GM12878 (cell line): ENCODE data around the gene PTPRN2. TPM values are rescaled to one million over a fixed set of nuclear protein-coding genes. Genes with fewer than 3 reads are reported as not detected.

Source experiments
- ATAC-seq: fragments of 200-7000 bp; cut with Tn5 transposase; 3 replicates; pipeline ENCODE4 v1.9.1; 2020; ENCODE audit warnings: mild to moderate bottlenecking, moderate library complexity
- BruUV-seq: library from RNA; stranded (reverse); fragments of 400-500 nt; replicated peaks from 2 replicates; lab custom pipeline; 2021; lab: Mats Ljungman, UMichigan
- CTCF ChIA-PET: fragments of 300-600 bp; sonication (Branson Sonifier 250); formaldehyde crosslinking; extraction: SDS; loops from one replicate; lab custom pipeline; 2021; ENCODE audit warnings: inconsistent platforms; lab: Yijun Ruan, JAX
- POLR2A ChIA-PET: fragments of 350-600 bp; formaldehyde crosslinking; extraction: SDS; loops from one replicate; lab custom pipeline; 2021; ENCODE audit warnings: inconsistent platforms; lab: Charles Lee
- RAD21 ChIA-PET: fragments of 300-600 bp; sonication (Branson Sonifier 250); formaldehyde crosslinking; loops from one replicate; lab custom pipeline; 2023; ENCODE audit warnings: antibody characterized with exemption; ENCODE audit not compliant: unreplicated experiment; lab: Charles Lee
- SMC1A ChIA-PET: fragments of 300-600 bp; sonication (Branson Sonifier 250); formaldehyde crosslinking; loops from one replicate; lab custom pipeline; 2023; ENCODE audit not compliant: unreplicated experiment, uncharacterized antibody; lab: Charles Lee
- DNase-seq: peaks from one replicate; pipeline ENCODE4 v3.0.0-alpha.2; 2011; ENCODE audit warnings: low read depth, low spot score
- FAIRE-seq: peaks from 3 replicates; lab custom pipeline; 2011; peaks lifted over from hg19 to GRCh38; lab: Jason Lieb, UNC
- H2AFZ ChIP-seq: 2 replicates; pipeline ENCODE4 v1.6.0; 2011; ENCODE audit warnings: low read depth, low read length, control low read depth; ENCODE audit not compliant: control insufficient read depth
- H3K27ac ChIP-seq: 2 replicates; pipeline ENCODE4 v1.5.1; 2011; ENCODE audit warnings: control low read depth; ENCODE audit not compliant: control insufficient read depth, insufficient read depth
- H3K27me3 ChIP-seq, 2 experiments: replicated peaks in 1 of 2; 2 replicates each; pipeline versions ENCODE4 v1.6.0 to v1.6.1; 2011; ENCODE audit warnings: low read length in 1 of 2; ENCODE audit not compliant: control insufficient read depth in 2 of 2, insufficient read depth in 2 of 2
- H3K36me3 ChIP-seq, 2 experiments: 2 replicates each; pipeline ENCODE4 v1.5.1; 2011; ENCODE audit warnings: low read length in 1 of 2; ENCODE audit not compliant: control insufficient read depth in 2 of 2, insufficient read depth in 2 of 2
- H3K4me1 ChIP-seq: 2 replicates; pipeline ENCODE4 v1.6.1; 2011; ENCODE audit warnings: mild to moderate bottlenecking, low read length, moderate library complexity, mixed read lengths; ENCODE audit not compliant: control insufficient read depth, insufficient read depth
- H3K4me2 ChIP-seq: 2 replicates; pipeline ENCODE4 v1.6.0; 2011; ENCODE audit warnings: control low read depth; ENCODE audit not compliant: control insufficient read depth, insufficient read depth
- H3K4me3 ChIP-seq: fragments of 200-600 bp; sonication (generic); 2 replicates; pipeline ENCODE4 v1.5.1; 2016
- H3K79me2 ChIP-seq: 2 replicates; pipeline ENCODE4 v1.6.0; 2011; ENCODE audit warnings: low read length; ENCODE audit not compliant: control insufficient read depth, insufficient read depth
- H3K9ac ChIP-seq: 2 replicates; pipeline ENCODE4 v1.8.0; 2011; ENCODE audit warnings: low read length, control low read depth, mixed read lengths; ENCODE audit not compliant: control insufficient read depth, insufficient read depth
- H3K9me3 ChIP-seq: replicated peaks from 3 replicates; pipeline ENCODE4 v1.5.1; 2011; ENCODE audit warnings: mild to moderate bottlenecking, low read length; ENCODE audit not compliant: control insufficient read depth, insufficient read depth
- H4K20me1 ChIP-seq: 2 replicates; pipeline ENCODE4 v1.6.0; 2011; ENCODE audit not compliant: control insufficient read depth, insufficient read depth
- ATF2 ChIP-seq: IDR thresholded peaks from 2 replicates; pipeline ENCODE4 v1.6.1; 2012; ENCODE audit warnings: low read length, inconsistent platforms
- BRCA1 ChIP-seq: IDR thresholded peaks from 2 replicates; pipeline ENCODE4 v1.6.1; 2011; ENCODE audit warnings: low read depth, low read length, improper control_type of control experiment
- EP300 ChIP-seq, 2 experiments: fragments of 150-350 bp in 1 of 2; IDR thresholded peaks; 2 replicates each; pipeline ENCODE4 v1.6.1; 2011 to 2012; ENCODE audit warnings: low read depth in 2 of 2, low read length in 2 of 2, borderline replicate concordance in 1 of 2, improper control_type of control experiment in 1 of 2, inconsistent platforms in 1 of 2; ENCODE audit not compliant: control insufficient read depth in 1 of 2
- LARP7 ChIP-seq: fragments of 450-650 bp; IDR thresholded peaks from 2 replicates; pipeline ENCODE4 v1.6.1; 2017; ENCODE audit warnings: mild to moderate bottlenecking
- NR2F1 ChIP-seq: fragments of 450-650 bp; conservative IDR thresholded peaks from 2 replicates; pipeline ENCODE4 v1.6.1; 2017; ENCODE audit warnings: mild to moderate bottlenecking
- SPI1 ChIP-seq: IDR thresholded peaks from 2 replicates; pipeline ENCODE4 v1.6.1; 2011; ENCODE audit warnings: low read depth, mild to moderate bottlenecking, low read length, moderate library complexity, borderline replicate concordance; ENCODE audit not compliant: insufficient read depth
- SREBF1 ChIP-seq: IDR thresholded peaks from 2 replicates; pipeline ENCODE4 v1.6.1; 2012; ENCODE audit warnings: mild to moderate bottlenecking, low read length
- WRNIP1 ChIP-seq: IDR thresholded peaks from 2 replicates; pipeline ENCODE4 v1.6.1; 2011; ENCODE audit warnings: low read depth, low read length, improper control_type of control experiment, borderline replicate concordance
- WGBS: methylation state at CpG from one replicate; pipeline ENCODE4 v1.1.6; 2016; ENCODE audit warnings: low lambda C conversion rate; ENCODE audit not compliant: insufficient replicate concordance, insufficient coverage; ENCODE audit errors: missing lambda C conversion rate; 5-methylcytosine and 5-hydroxymethylcytosine counted together
- in situ Hi-C: fragments of 300-500 bp; cut with MboI; formaldehyde crosslinking; loops from 9 replicates; pipeline ENCODE4 v1.14.3; 2018; ENCODE audit warnings: mixed read lengths
- intact Hi-C: fragments of 100-400 bp; cut with micrococcal nuclease; formaldehyde crosslinking; loops from one replicate; pipeline ENCODE4 v1.14.2; 2022; ENCODE audit not compliant: unreplicated experiment
- polyA plus RNA-seq, 11 experiments: library from polyadenylated mRNA; depleted of rRNA in 4 of 11; unstranded in 6 of 11; stranded (reverse) in 5 of 11; fragments of >200 nt; fragmentation: Nextera tagmentation in 4 of 11; fragmentation: Illumina TruSeq in 1 of 11; extraction: Ambion mirVana in 4 of 11; extraction: Trizol in 1 of 11; gene quantifications; 1 replicate in 1 of 11; 2 replicates in 10 of 11; pipeline versions ENCODE4 v1.2.1 to v1.2.3, GENCODE V29; 2011 to 2016; ENCODE audit warnings: inconsistent platforms in 2 of 11, missing spikeins in 2 of 11, low read depth in 1 of 11
- total RNA-seq, 4 experiments: library from RNA; depleted of rRNA in 3 of 4; stranded (reverse); fragments of >200 nt in 3 of 4; fragmentation: Illumina TruSeq in 1 of 4; extraction: Trizol in 1 of 4; gene quantifications; 2 replicates each; pipeline versions ENCODE4 v1.2.1 to v1.2.3, GENCODE V29; 2013 to 2021

Gene PTPRN2
- total and polyA plus RNA-seq, 10 of the 15 experiments (the other 5 are each of a cell fraction or from before 2014, with no cell fraction given), result 5.4 TPM; not detected in 9

GRCh38 chr7:157547611-157548010 is 1040.0 kb downstream of the PTPRN2 start:
- no peak overlapping the region for H3K27ac ChIP-seq
- no peak for ATAC-seq
- intact Hi-C loops, result no loop called here
- no peaks in the 10 kb centered on the region for H3K27me3 ChIP-seq
- H3K79me2 ChIP-seq, result no peaks in the 10 kb centered on the region
- no peaks in the 10 kb centered on the region for H3K36me3 ChIP-seq
- WGBS, result 49% methylated on average over 23 of the region's 23 CpGs
- H3K4me3 ChIP-seq, result no peak overlapping the region
- DNase-seq, result no peak
- in situ Hi-C loops, result no loop called here
- no peak overlapping the region for H2AFZ ChIP-seq
- RAD21 ChIA-PET, result no interaction called here
- no peaks in the 10 kb centered on the region for H3K4me1 ChIP-seq
- no peaks in the 10 kb centered on the region for H4K20me1 ChIP-seq
- SMC1A ChIA-PET, result no interaction called here
- CTCF ChIA-PET, result no interaction called here
- POLR2A ChIA-PET, result interaction anchor here (0.5 kb wide), 1 partner anchor 1011 kb away, joined by 5 read pairs; no protein-coding TSS in a partner anchor
- FAIRE-seq, result no peak
- H3K4me2 ChIP-seq, result no peak overlapping the region
- no TSS peak for BruUV-seq
- no peaks in the 10 kb centered on the region; the same call in 1 of the 3 replicates for H3K9me3 ChIP-seq
- no peak overlapping the region for H3K9ac ChIP-seq
- no peak for TF ChIP-seq ATF2
- TF ChIP-seq EP300 (IDR thresholded peaks at IDR 0.05; ENCODE audit: borderline replicate concordance in 1 of 2, control insufficient read depth in 1 of 2, low read depth in 2 of 2, low read length in 2 of 2), result no peak
- no peak for TF ChIP-seq WRNIP1
- no peak for TF ChIP-seq LARP7

GRCh38 chr7:157547102-157547501 is 1040.5 kb downstream of the PTPRN2 start:
- RAD21 ChIA-PET, result no interaction called here
- H3K36me3 ChIP-seq, result no peaks in the 10 kb centered on the region
- H2AFZ ChIP-seq, result no peak overlapping the region
- no peak overlapping the region for H3K9ac ChIP-seq
- POLR2A ChIA-PET, result interaction anchor here (0.5 kb wide), 1 partner anchor 1012 kb away, joined by 5 read pairs; no protein-coding TSS in a partner anchor
- no TSS peak for BruUV-seq
- no peaks in the 10 kb centered on the region for H4K20me1 ChIP-seq
- H3K79me2 ChIP-seq, result no peaks in the 10 kb centered on the region
- H3K4me1 ChIP-seq, result no peaks in the 10 kb centered on the region
- in situ Hi-C loops, result no loop called here
- no peak overlapping the region for H3K4me3 ChIP-seq
- no peak overlapping the region for H3K27ac ChIP-seq
- TF ChIP-seq SREBF1 (no peak), NR2F1 (no peak), BRCA1 (no peak), SPI1 (no peak)
- no peaks in the 10 kb centered on the region; the same call in 1 of the 3 replicates for H3K9me3 ChIP-seq
- DNase-seq (no peak), FAIRE-seq (no peak), ATAC-seq (no peak)
- H3K27me3 ChIP-seq, result no peaks in the 10 kb centered on the region
- no peak overlapping the region for H3K4me2 ChIP-seq
- 29% methylated on average over 7 of the region's 7 CpGs for whole genome bisulfite sequencing
- intact Hi-C loops, result no loop called here
- SMC1A ChIA-PET, result no interaction called here
- CTCF ChIA-PET, result no interaction called here
